ENCODE results near the gene JAKMIP1.
"Not testable (repeated sequence)": the region's sequence is repeated elsewhere in the genome, so short reads cannot be mapped to it uniquely, and the experiment has no call there.

Gene JAKMIP1

GRCh38 chr4:5996641-5997040 is 203.7 kb downstream of the JAKMIP1 start:
- DNase-seq (ENCODE audit: low read depth), result no peak
- H3K9ac ChIP-seq (ENCODE audit: low read length), result no peak overlapping the region
- H3K4me3 ChIP-seq (ENCODE audit: low read length), result no peak overlapping the region
- H3K4me1 ChIP-seq (ENCODE audit: control insufficient read depth, insufficient read depth, low read length), result no peaks in the 10 kb centered on the region
- no peaks in the 10 kb centered on the region for H3K9me3 ChIP-seq (ENCODE audit: control insufficient read depth, low read length)
- H3K36me3 ChIP-seq (ENCODE audit: control insufficient read depth, insufficient read depth, low read length, severe bottlenecking), result no peaks in the 10 kb centered on the region
- peaks cover 48% of the 10 kb centered on the region for H3K27me3 ChIP-seq (replicated peaks; ENCODE audit: control insufficient read depth, insufficient read depth, low read length)

GRCh38 chr4:5995901-5996623 is 204.3 kb downstream of the JAKMIP1 start:
- H3K36me3 ChIP-seq (ENCODE audit: control insufficient read depth, insufficient read depth, low read length, severe bottlenecking), result no peaks in the 10 kb centered on the region
- DNase-seq (ENCODE audit: low read depth), result no peak
- no peaks in the 10 kb centered on the region for H3K9me3 ChIP-seq (ENCODE audit: control insufficient read depth, low read length)
- H3K4me3 ChIP-seq (ENCODE audit: low read length), result no peak overlapping the region
- H3K4me1 ChIP-seq (ENCODE audit: control insufficient read depth, insufficient read depth, low read length), result no peaks in the 10 kb centered on the region
- H3K27me3 ChIP-seq (replicated peaks; ENCODE audit: control insufficient read depth, insufficient read depth, low read length), result peaks cover 49% of the 10 kb centered on the region
- H3K9ac ChIP-seq (ENCODE audit: low read length), result no peak overlapping the region

- peaks cover 32% of the 10 kb centered on the region for H3K27me3 ChIP-seq (replicated peaks; ENCODE audit: control insufficient read depth, insufficient read depth, low read length)
- H3K9ac ChIP-seq (ENCODE audit: low read length), result no peak overlapping the region
- H3K9me3 ChIP-seq (ENCODE audit: control insufficient read depth, low read length), result no peaks in the 10 kb centered on the region
- no peak for DNase-seq (ENCODE audit: low read depth)
- no peaks in the 10 kb centered on the region for H3K36me3 ChIP-seq (ENCODE audit: control insufficient read depth, insufficient read depth, low read length, severe bottlenecking)
- H3K4me1 ChIP-seq (ENCODE audit: control insufficient read depth, insufficient read depth, low read length), result no peaks in the 10 kb centered on the region
- H3K4me3 ChIP-seq (ENCODE audit: low read length), result no peak overlapping the region
These were observed 206.2 kb downstream of the JAKMIP1 start for GRCh38 chr4:5993876-5994811.

- H3K36me3 ChIP-seq (ENCODE audit: control insufficient read depth, insufficient read depth, low read length, severe bottlenecking); H3K9me3 ChIP-seq (ENCODE audit: control insufficient read depth, low read length); H3K9ac ChIP-seq (ENCODE audit: low read length); DNase-seq (ENCODE audit: low read depth); H3K4me1 ChIP-seq (ENCODE audit: control insufficient read depth, insufficient read depth, low read length); H3K4me3 ChIP-seq (ENCODE audit: low read length): not testable (repeated sequence)
- H3K27me3 ChIP-seq (replicated peaks; ENCODE audit: control insufficient read depth, insufficient read depth, low read length), result peaks cover 25% of the 10 kb centered on the region
These were observed 207.0 kb downstream of the JAKMIP1 start for GRCh38 chr4:5993346-5993745.

- H3K4me3 ChIP-seq (ENCODE audit: low read length), result no peak overlapping the region
These were observed 207.5 kb downstream of the JAKMIP1 start for GRCh38 chr4:5992828-5993321.

GRCh38 chr4:5992171-5992827 is 208.1 kb downstream of the JAKMIP1 start:
- H3K9ac ChIP-seq (ENCODE audit: low read length), result no peak overlapping the region
- no peak overlapping the region for H3K4me3 ChIP-seq (ENCODE audit: low read length)
- peaks cover 25% of the 10 kb centered on the region for H3K27me3 ChIP-seq (replicated peaks; ENCODE audit: control insufficient read depth, insufficient read depth, low read length)
- no peaks in the 10 kb centered on the region for H3K9me3 ChIP-seq (ENCODE audit: control insufficient read depth, low read length)
- H3K4me1 ChIP-seq (ENCODE audit: control insufficient read depth, insufficient read depth, low read length), result no peaks in the 10 kb centered on the region
- no peaks in the 10 kb centered on the region for H3K36me3 ChIP-seq (ENCODE audit: control insufficient read depth, insufficient read depth, low read length, severe bottlenecking)
- DNase-seq (ENCODE audit: low read depth), result no peak

More at GRCh38 chr4:5992828-5993321, 207.5 kb downstream of the JAKMIP1 start:
- no peaks in the 10 kb centered on the region for H3K36me3 ChIP-seq (ENCODE audit: control insufficient read depth, insufficient read depth, low read length, severe bottlenecking)
- no peak overlapping the region for H3K9ac ChIP-seq (ENCODE audit: low read length)
- peaks cover 25% of the 10 kb centered on the region for H3K27me3 ChIP-seq (replicated peaks; ENCODE audit: control insufficient read depth, insufficient read depth, low read length)
- no peaks in the 10 kb centered on the region for H3K4me1 ChIP-seq (ENCODE audit: control insufficient read depth, insufficient read depth, low read length)
- DNase-seq (ENCODE audit: low read depth), result no peak
- no peaks in the 10 kb centered on the region for H3K9me3 ChIP-seq (ENCODE audit: control insufficient read depth, low read length)

GRCh38 chr4:5991405-5991804 is 208.9 kb downstream of the JAKMIP1 start:
- Histone ChIP-seq H3K27me3 (replicated peaks; ENCODE audit: control insufficient read depth, insufficient read depth, low read length) (peaks cover 22% of the 10 kb centered on the region), H3K4me3 (ENCODE audit: low read length) (no peak overlapping the region), H3K36me3 (ENCODE audit: control insufficient read depth, insufficient read depth, low read length, severe bottlenecking) (no peaks in the 10 kb centered on the region), H3K4me1 (ENCODE audit: control insufficient read depth, insufficient read depth, low read length) (no peaks in the 10 kb centered on the region), H3K9me3 (ENCODE audit: control insufficient read depth, low read length) (no peaks in the 10 kb centered on the region), H3K9ac (ENCODE audit: low read length) (no peak overlapping the region)
- no peak for DNase-seq (ENCODE audit: low read depth)

- Histone ChIP-seq H3K36me3 (ENCODE audit: control insufficient read depth, insufficient read depth, low read length, severe bottlenecking) (no peaks in the 10 kb centered on the region), H3K9me3 (ENCODE audit: control insufficient read depth, low read length) (no peaks in the 10 kb centered on the region), H3K27me3 (replicated peaks; ENCODE audit: control insufficient read depth, insufficient read depth, low read length) (peaks cover 17% of the 10 kb centered on the region), H3K4me1 (ENCODE audit: control insufficient read depth, insufficient read depth, low read length) (no peaks in the 10 kb centered on the region), H3K4me3 (ENCODE audit: low read length) (no peak overlapping the region), H3K9ac (ENCODE audit: low read length) (no peak overlapping the region)
- DNase-seq (ENCODE audit: low read depth), result no peak
These were observed 209.7 kb downstream of the JAKMIP1 start for GRCh38 chr4:5990446-5991160.

GRCh38 chr4:5989236-5990225 is 210.8 kb downstream of the JAKMIP1 start:
- Histone ChIP-seq H3K9ac (ENCODE audit: low read length) (no peak overlapping the region), H3K27me3 (replicated peaks; ENCODE audit: control insufficient read depth, insufficient read depth, low read length) (peaks cover 11% of the 10 kb centered on the region), H3K9me3 (ENCODE audit: control insufficient read depth, low read length) (peaks cover 6% of the 10 kb centered on the region), H3K36me3 (ENCODE audit: control insufficient read depth, insufficient read depth, low read length, severe bottlenecking) (no peaks in the 10 kb centered on the region), H3K4me3 (ENCODE audit: low read length) (no peak overlapping the region), H3K4me1 (ENCODE audit: control insufficient read depth, insufficient read depth, low read length) (no peaks in the 10 kb centered on the region)
- DNase-seq (ENCODE audit: low read depth), result no peak
